GM12891 (cell line): ENCODE results near the gene PTPRN2.

ENCODE experiments used
- PAX5 ChIP-seq: IDR thresholded peaks from 2 replicates; pipeline ENCODE4 v1.6.1; 2011; ENCODE audit warnings: low read length, moderate library complexity, mild to moderate bottlenecking; ENCODE audit not compliant: insufficient read depth, severe bottlenecking
- POLR2AphosphoS5 ChIP-seq: IDR thresholded peaks from 2 replicates; pipeline ENCODE4 v1.6.1; 2011; ENCODE audit warnings: low read depth, low read length, control low read depth

DNA sequence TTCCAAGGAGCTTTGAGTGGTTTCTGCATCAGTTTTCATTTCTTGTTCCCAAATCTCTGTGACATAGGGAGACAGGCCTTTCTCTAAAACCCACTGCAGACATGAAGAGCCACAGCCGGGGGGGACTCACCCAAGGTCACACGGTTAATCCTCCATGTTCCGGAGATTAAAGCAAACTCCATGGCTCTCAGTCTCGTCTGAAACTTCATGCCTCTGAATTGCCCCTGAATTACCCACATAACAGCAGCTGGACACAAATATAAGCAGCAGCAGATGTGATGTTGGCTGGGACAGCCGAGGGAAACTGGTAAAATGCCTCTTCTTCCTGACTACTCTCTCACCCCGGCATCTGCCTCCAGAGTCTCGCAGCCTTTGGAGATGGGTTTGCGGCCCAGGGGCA, 848.6 kb downstream of the PTPRN2 start:
- TF ChIP-seq POLR2AphosphoS5 (no peak), PAX5 (no peak)
